ENCODE measurements around the gene RNF2. TPM values are rescaled to one million over a fixed set of nuclear protein-coding genes. Genes with fewer than 3 reads are reported as not detected.
"Not testable (repeated sequence)": the region's sequence is repeated elsewhere in the genome, so short reads cannot be mapped to it uniquely, and the experiment has no call there.

RNF2 gene
- total and polyA plus RNA-seq, 7 experiments from 2014 or later, result 14.9 to 35.5 (median 20.8) TPM

DNA sequence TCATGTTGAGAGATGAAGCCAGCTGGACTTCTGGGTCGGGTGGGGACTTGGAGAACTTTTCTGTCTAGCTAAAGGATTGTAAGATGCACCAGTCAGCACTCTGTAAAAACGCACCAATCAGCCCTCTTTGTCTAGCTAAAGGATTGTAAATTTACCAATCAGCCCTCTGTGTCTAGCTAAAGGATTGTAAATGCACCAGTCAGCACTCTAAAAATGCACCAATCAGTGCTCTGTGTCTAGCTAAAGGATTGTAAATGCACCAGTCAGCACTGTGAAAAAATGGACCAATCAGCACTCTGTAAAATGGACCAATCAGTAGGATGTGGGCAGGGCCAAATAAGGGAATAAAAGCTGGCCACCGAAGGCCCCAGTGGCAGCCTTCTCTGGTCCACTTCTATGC is 19.6 kb downstream of the RNF2 start:
- Mint-ChIP-seq H3K4me1 (peaks cover 10 to 82% (median 74%) of the 10 kb centered on the region in 7 donors), H3K4me3 (peak overlapping the region in 1 of 10 donors; percentile 20), H3K36me3 (peaks cover 11 to 53% (median 35%) of the 10 kb centered on the region in 5 donors)
- ChIA-PET CTCF (interaction anchor here (0.7 to 1.0 kb wide), 2 partner anchors 105 to 1614 kb away, joined by 3 to 4 read pairs; no protein-coding TSS in a partner anchor), POLR2A (interaction anchor here (0.7 kb wide), 1 partner anchor 15 kb away, joined by 3 read pairs; no protein-coding TSS in a partner anchor)
- H3K36me3 ChIP-seq (ENCODE audit: control insufficient read depth in 2 of 3, insufficient read depth in 3 of 3, low read length in 3 of 3); H3K4me3 ChIP-seq (ENCODE audit: low read length); H3K9me3 Mint-ChIP-seq; H3K9me3 ChIP-seq (ENCODE audit: control insufficient read depth in 2 of 3, low read length in 3 of 3); H3K27me3 ChIP-seq (ENCODE audit: control insufficient read depth in 2 of 2, insufficient read depth in 2 of 2, low read length in 2 of 2); H3K27me3 Mint-ChIP-seq; ATAC-seq; H3K27ac ChIP-seq (ENCODE audit: low read depth, low read length); intact Hi-C loops (cut with micrococcal nuclease); H3K4me1 ChIP-seq (ENCODE audit: control insufficient read depth in 2 of 2, insufficient read depth in 2 of 2, low read length in 2 of 2); H3K27ac Mint-ChIP-seq; DNase-seq: not testable (repeated sequence)

DNA sequence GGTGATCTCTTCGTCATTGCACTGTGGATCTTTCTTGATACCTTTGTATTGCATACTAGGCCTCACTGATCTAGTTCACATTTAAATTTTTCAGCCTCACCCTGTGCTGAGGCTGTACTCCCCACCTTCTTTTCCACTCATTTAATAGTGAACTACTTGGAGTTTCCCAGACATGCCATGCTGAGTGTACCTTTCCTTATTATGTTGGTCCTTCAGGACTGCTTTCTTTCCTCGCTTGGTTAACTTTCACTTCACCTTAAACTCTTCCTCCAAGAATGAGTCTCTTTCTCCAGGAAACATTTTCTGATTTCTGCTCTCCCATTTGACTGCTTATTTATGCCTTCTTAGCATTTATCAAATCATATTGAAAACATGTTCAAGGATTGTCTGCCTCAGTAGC is 20.8 kb downstream of the RNF2 start:
- ChIA-PET CTCF (interaction anchor here (1.2 kb wide), 1 partner anchor 19 kb away, joined by 3 read pairs; no protein-coding TSS in a partner anchor), POLR2A (interaction anchor here (1.8 kb wide), 1 partner anchor 22 kb away, joined by 5 read pairs; no protein-coding TSS in a partner anchor)
- no peak overlapping the region for H3K4me3 ChIP-seq (ENCODE audit: low read length)
- Mint-ChIP-seq H3K27ac (peak overlapping the region in 2 of 9 donors; percentile 25 to 40), H3K27me3 (no peaks in the 10 kb centered on the region), H3K36me3 (peaks cover 11 to 53% (median 40%) of the 10 kb centered on the region in 5 donors), H3K4me3 (peak overlapping the region in 1 of 10 donors; percentile 3), H3K4me1 (peaks cover 6 to 81% (median 69%) of the 10 kb centered on the region in 7 donors), H3K9me3 (peaks cover 0 to 4% (median 0%) of the 10 kb centered on the region in 11 donors)
- intact Hi-C loops (cut with micrococcal nuclease), result loop anchor here in 1 of 2 donors (2.0 kb wide), 1 partner anchor 21 kb away; the partner anchor contains the start of gene RNF2
- H3K9me3 ChIP-seq (ENCODE audit: control insufficient read depth in 2 of 3, low read length in 3 of 3), result no peaks in the 10 kb centered on the region
- ATAC-seq, result no peak
- H3K27ac ChIP-seq (ENCODE audit: low read depth, low read length), result no peak overlapping the region
- H3K4me1 ChIP-seq (ENCODE audit: control insufficient read depth in 2 of 2, insufficient read depth in 2 of 2, low read length in 2 of 2), result peaks cover 0 to 9% of the 10 kb centered on the region in 2 donors
- no peaks in the 10 kb centered on the region for H3K36me3 ChIP-seq (ENCODE audit: control insufficient read depth in 2 of 3, insufficient read depth in 3 of 3, low read length in 3 of 3)
- H3K27me3 ChIP-seq (ENCODE audit: control insufficient read depth in 2 of 2, insufficient read depth in 2 of 2, low read length in 2 of 2), result no peaks in the 10 kb centered on the region
- DNase-seq, result no peak

DNA sequence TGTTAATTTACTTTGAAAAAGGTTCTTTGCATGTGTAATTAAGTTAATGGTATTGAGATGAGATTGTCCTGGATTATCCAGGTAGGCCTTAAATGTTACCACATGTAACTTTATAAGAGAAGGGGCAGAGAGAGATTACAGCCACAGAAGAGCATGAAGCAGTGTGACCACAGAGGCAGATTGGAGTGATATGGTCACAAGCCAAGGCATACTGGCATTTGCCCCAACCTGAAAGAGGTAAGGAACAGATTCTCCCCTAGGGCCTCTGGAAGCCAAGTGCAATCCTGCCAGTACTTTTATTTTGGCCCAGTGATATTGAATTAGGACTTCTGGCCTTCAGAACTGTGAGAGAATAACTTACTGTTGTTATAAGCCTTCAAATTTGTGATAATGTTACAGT is 23.0 kb downstream of the RNF2 start:
- peaks cover 2 to 79% (median 64%) of the 10 kb centered on the region in 7 donors for H3K4me1 Mint-ChIP-seq
- DNase-seq (no peak), ATAC-seq (no peak)
- peaks cover 11 to 60% (median 39%) of the 10 kb centered on the region in 5 donors for H3K36me3 Mint-ChIP-seq
- no peaks in the 10 kb centered on the region for H3K27me3 Mint-ChIP-seq
- Histone ChIP-seq H3K4me1 (ENCODE audit: control insufficient read depth in 2 of 2, insufficient read depth in 2 of 2, low read length in 2 of 2) (peaks cover 0 to 9% of the 10 kb centered on the region in 2 donors), H3K36me3 (ENCODE audit: control insufficient read depth in 2 of 3, insufficient read depth in 3 of 3, low read length in 3 of 3) (no peaks in the 10 kb centered on the region), H3K27ac (ENCODE audit: low read depth, low read length) (no peak overlapping the region), H3K27me3 (ENCODE audit: control insufficient read depth in 2 of 2, insufficient read depth in 2 of 2, low read length in 2 of 2) (no peaks in the 10 kb centered on the region), H3K4me3 (ENCODE audit: low read length) (no peak overlapping the region), H3K9me3 (ENCODE audit: control insufficient read depth in 2 of 3, low read length in 3 of 3) (no peaks in the 10 kb centered on the region)
- ChIA-PET POLR2A (no interaction called here), CTCF (no interaction called here)
- peak overlapping the region in 1 of 9 donors; percentile 22 for H3K27ac Mint-ChIP-seq
- H3K9me3 Mint-ChIP-seq, result peaks cover 0 to 4% (median 0%) of the 10 kb centered on the region in 11 donors
- intact Hi-C loops (cut with micrococcal nuclease), result no loop called here
- no peak overlapping the region for H3K4me3 Mint-ChIP-seq

DNA sequence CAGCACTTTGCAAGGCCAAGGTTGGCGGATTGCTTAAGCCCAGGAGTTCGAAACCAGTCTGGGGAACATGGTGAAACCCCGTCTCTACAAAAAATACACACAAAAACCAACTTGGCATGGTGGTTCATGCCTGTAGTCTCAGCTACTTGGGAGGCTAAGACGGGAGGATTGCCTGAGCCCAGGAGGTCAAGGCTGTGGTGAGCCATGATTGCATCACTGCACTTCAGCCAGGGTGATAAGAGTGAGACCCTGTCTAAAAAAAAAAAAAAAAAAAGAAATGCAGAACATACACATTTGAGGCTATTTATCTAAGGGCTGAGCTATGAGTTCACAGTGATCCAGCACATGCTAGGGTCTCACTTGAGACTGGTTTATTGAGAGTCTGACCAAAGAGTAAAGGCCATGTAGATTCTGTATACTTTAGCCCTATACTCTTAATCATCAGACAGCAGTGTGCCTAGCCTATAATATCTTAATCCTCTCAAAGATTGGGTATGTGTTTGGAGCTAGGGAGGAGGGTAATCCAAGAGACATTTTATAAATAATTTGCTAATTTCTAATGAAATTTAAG is 23.9 kb downstream of the RNF2 start:
- H3K4me1 Mint-ChIP-seq, result peaks cover 2 to 79% (median 62%) of the 10 kb centered on the region in 7 donors
- no peak for ATAC-seq
- no peaks in the 10 kb centered on the region for H3K9me3 ChIP-seq (ENCODE audit: control insufficient read depth in 2 of 3, low read length in 3 of 3)
- no peak for DNase-seq
- peaks cover 11 to 55% (median 37%) of the 10 kb centered on the region in 5 donors for H3K36me3 Mint-ChIP-seq
- H3K4me3 Mint-ChIP-seq, result no peak overlapping the region
- intact Hi-C loops (cut with micrococcal nuclease), result no loop called here
- ChIA-PET CTCF (interaction anchor here (0.5 kb wide), 1 partner anchor 349 kb away, joined by 3 read pairs; no protein-coding TSS in a partner anchor), POLR2A (interaction anchor here (0.5 to 0.7 kb wide), 2 partner anchors 38 to 276 kb away, joined by 3 read pairs; no protein-coding TSS in a partner anchor)
- no peak overlapping the region for H3K27ac ChIP-seq (ENCODE audit: low read depth, low read length)
- no peak overlapping the region for H3K4me3 ChIP-seq (ENCODE audit: low read length)
- no peaks in the 10 kb centered on the region for H3K27me3 ChIP-seq (ENCODE audit: control insufficient read depth in 2 of 2, insufficient read depth in 2 of 2, low read length in 2 of 2)
- peaks cover 0 to 9% of the 10 kb centered on the region in 2 donors for H3K4me1 ChIP-seq (ENCODE audit: control insufficient read depth in 2 of 2, insufficient read depth in 2 of 2, low read length in 2 of 2)
- peaks cover 0 to 4% (median 0%) of the 10 kb centered on the region in 11 donors for H3K9me3 Mint-ChIP-seq
- no peaks in the 10 kb centered on the region for H3K27me3 Mint-ChIP-seq
- no peaks in the 10 kb centered on the region for H3K36me3 ChIP-seq (ENCODE audit: control insufficient read depth in 2 of 3, insufficient read depth in 3 of 3, low read length in 3 of 3)
- peak overlapping the region in 1 of 9 donors; percentile 20 for H3K27ac Mint-ChIP-seq

DNA sequence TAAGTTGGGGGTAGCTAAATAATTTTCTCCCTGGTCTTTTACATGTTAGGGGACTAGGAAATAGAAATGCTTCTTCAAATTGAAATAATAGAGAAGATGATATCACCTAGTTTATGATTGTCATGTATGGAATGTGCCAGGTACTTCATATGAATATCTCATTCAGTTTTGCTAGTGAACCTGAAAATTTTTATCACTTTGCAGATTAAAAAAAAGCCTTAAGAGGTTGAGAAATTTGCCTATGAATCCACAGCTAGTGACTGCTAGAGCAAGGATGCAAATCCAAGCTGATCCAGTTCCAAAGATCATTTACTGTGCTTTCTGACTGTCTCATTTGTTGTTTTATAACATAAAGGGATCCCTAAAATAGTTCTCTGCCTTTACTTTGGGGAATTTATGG is 24.7 kb downstream of the RNF2 start:
- Histone ChIP-seq H3K9me3 (ENCODE audit: control insufficient read depth in 2 of 3, low read length in 3 of 3) (no peaks in the 10 kb centered on the region), H3K27ac (ENCODE audit: low read depth, low read length) (no peak overlapping the region), H3K4me1 (ENCODE audit: control insufficient read depth in 2 of 2, insufficient read depth in 2 of 2, low read length in 2 of 2) (peaks cover 0 to 9% of the 10 kb centered on the region in 2 donors), H3K27me3 (ENCODE audit: control insufficient read depth in 2 of 2, insufficient read depth in 2 of 2, low read length in 2 of 2) (no peaks in the 10 kb centered on the region), H3K36me3 (ENCODE audit: control insufficient read depth in 2 of 3, insufficient read depth in 3 of 3, low read length in 3 of 3) (no peaks in the 10 kb centered on the region), H3K4me3 (ENCODE audit: low read length) (no peak overlapping the region)
- ATAC-seq, result no peak
- no peaks in the 10 kb centered on the region for H3K27me3 Mint-ChIP-seq
- H3K36me3 Mint-ChIP-seq, result peaks cover 11 to 56% (median 40%) of the 10 kb centered on the region in 5 donors
- no peak for DNase-seq
- intact Hi-C loops (cut with micrococcal nuclease), result no loop called here
- no peak overlapping the region for H3K27ac Mint-ChIP-seq
- no peak overlapping the region for H3K4me3 Mint-ChIP-seq
- ChIA-PET POLR2A (no interaction called here), CTCF (interaction anchor here (0.5 kb wide), 1 partner anchor 350 kb away, joined by 3 read pairs; no protein-coding TSS in a partner anchor)
- peaks cover 0 to 4% (median 0%) of the 10 kb centered on the region in 11 donors for H3K9me3 Mint-ChIP-seq
- H3K4me1 Mint-ChIP-seq, result peaks cover 2 to 77% (median 62%) of the 10 kb centered on the region in 7 donors

DNA sequence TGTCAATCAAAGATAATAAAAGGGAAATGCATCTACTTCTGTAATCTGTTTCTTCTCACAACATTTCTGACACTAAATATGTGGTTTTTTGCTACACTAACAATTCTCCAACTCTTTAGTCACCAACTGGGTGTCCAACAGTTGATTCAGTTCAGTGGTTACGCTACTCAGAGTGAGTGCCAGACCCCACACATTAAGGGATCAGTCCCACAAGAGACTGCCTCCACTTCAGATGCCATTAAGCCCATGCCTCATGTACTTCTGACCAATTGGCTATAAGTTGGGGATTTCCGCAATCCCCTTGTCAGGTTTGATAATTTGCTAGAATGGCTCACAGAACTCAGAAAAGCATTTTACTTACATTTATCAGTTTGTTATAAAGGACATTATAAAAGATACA is 28.4 kb downstream of the RNF2 start:
- H3K9me3 Mint-ChIP-seq, result peaks cover 0 to 5% (median 0%) of the 10 kb centered on the region in 11 donors
- no peak for ATAC-seq
- DNase-seq, result no peak
- H3K36me3 Mint-ChIP-seq, result peaks cover 0 to 38% (median 16%) of the 10 kb centered on the region in 5 donors
- no peak overlapping the region for H3K27ac Mint-ChIP-seq
- H3K27me3 ChIP-seq (ENCODE audit: control insufficient read depth in 2 of 2, insufficient read depth in 2 of 2, low read length in 2 of 2), result no peaks in the 10 kb centered on the region
- ChIA-PET POLR2A (interaction anchor here (0.7 kb wide), 1 partner anchor 30 kb away, joined by 3 read pairs; no protein-coding TSS in a partner anchor), CTCF (no interaction called here)
- no peak overlapping the region for H3K27ac ChIP-seq (ENCODE audit: low read depth, low read length)
- H3K36me3 ChIP-seq (ENCODE audit: control insufficient read depth in 2 of 3, insufficient read depth in 3 of 3, low read length in 3 of 3), result no peaks in the 10 kb centered on the region
- H3K4me3 ChIP-seq (ENCODE audit: low read length), result no peak overlapping the region
- H3K4me1 Mint-ChIP-seq, result peaks cover 0 to 72% (median 47%) of the 10 kb centered on the region in 7 donors
- intact Hi-C loops (cut with micrococcal nuclease), result no loop called here
- peak overlapping the region in 1 of 10 donors; percentile 42 for H3K4me3 Mint-ChIP-seq
- no peaks in the 10 kb centered on the region for H3K27me3 Mint-ChIP-seq
- no peaks in the 10 kb centered on the region for H3K9me3 ChIP-seq (ENCODE audit: control insufficient read depth in 2 of 3, low read length in 3 of 3)
- H3K4me1 ChIP-seq (ENCODE audit: control insufficient read depth in 2 of 2, insufficient read depth in 2 of 2, low read length in 2 of 2), result no peaks in the 10 kb centered on the region

All from naive thymus-derived CD4-positive, alpha-beta T cell (primary cell).